ENCODE results near the gene ENDOD1.
"Not testable (repeated sequence)": the region's sequence is repeated elsewhere in the genome, so short reads cannot be mapped to it uniquely, and the experiment has no call there.

ENDOD1 gene

DNA sequence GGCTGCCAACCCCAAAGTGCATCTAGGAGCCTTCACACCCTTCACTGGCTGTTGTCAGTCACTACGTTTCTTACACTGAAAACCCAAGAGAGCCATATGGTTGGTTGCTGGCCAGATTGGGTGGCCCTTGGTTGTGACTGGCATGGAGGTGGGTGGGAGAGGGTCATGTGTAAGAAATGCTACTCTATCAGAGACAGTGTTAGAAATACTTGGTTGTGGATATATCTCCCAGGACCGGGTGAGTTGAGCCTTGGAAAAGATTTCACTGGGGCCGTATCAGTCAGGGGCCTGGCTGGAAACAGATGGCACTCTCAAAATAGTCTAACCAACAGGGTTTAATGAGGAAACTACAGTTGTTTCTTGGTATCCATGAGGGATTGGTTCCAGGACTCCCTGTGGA is 15.2 kb downstream of the ENDOD1 start:
- DNase-seq: no peak

DNA sequence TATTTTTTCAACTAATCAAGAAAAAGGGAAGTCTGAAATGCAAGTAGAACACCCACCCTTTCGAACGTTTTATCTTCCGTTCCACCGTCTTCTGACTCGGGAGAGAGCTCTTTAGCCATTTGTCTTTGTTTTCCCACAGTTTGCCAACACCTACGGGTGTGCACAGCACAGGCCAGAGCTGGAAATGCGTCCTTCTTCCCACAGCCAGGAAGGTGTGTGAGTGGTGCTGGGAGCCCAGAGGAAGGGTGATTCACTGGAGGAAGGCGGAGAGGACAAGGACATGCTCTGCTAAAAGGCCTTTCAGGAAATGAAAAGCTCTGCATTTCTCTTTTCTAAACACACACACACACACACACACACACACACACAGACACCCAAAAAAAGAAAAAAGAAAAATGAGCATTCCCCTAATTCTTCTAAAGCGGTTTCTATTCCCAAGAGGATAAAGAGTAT is 18.5 kb downstream of the ENDOD1 start:
- DNase-seq: peak; percentile 10

DNA sequence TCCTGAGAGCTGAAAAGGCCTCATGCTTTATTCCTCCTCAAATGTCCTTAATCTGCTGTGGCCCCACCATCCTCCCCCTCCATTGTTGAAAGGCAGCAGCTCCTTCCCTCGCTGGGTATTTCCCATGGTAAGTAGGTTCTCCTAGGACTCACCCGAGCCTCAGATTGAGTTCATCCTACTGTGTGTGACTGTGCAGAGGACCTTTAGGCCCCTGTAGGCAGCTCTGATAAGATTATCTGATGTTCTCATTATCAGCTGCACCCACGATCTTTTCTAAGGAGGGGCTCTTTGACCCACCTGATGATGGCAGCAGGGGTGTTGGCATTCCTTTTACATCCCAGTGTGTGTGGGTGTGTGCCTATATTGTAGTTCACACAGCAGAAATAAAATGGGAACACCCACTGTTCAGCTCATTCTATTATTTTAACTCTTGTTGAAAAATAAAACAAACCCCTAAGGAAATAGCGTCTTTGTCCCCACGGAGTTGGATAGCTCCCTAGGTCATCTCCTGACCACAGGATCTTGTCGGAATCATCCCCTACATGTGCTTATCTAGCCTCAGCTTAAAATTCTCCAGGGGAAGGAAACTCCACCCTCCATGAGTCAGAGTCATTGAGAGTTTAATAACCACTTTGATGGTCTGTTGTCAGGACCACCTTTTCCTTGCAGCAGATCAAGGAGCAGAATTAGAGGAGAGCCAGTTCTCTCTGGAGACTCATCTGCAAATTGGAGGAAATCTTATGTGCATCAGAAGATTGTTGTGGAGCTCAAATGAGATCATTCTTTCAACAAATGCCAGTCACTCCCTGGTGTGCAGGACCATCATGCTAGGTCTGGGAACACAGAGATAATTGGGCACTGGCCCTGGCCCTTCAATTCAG is 19.3 kb downstream of the ENDOD1 start:
- no peak for DNase-seq

DNA sequence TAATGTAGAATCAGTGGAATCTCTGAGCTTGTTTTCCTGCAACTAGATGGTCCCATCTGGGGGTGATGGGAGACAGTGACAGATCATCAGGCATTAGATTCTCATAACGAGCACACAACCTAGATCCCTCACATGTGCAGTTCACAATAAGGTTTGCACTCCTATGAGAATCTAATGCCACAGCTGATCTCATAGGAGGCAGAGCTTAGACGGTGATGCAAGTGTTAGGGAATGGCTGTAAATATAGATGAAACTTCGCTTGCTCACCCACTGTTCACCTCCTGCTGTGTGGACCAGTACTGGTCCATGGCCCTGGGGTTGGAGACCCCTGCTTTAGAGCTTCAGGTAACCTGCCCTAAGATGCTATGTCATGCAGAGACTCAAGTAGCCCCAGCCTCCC is 21.8 kb downstream of the ENDOD1 start:
- not testable (repeated sequence) for DNase-seq

DNA sequence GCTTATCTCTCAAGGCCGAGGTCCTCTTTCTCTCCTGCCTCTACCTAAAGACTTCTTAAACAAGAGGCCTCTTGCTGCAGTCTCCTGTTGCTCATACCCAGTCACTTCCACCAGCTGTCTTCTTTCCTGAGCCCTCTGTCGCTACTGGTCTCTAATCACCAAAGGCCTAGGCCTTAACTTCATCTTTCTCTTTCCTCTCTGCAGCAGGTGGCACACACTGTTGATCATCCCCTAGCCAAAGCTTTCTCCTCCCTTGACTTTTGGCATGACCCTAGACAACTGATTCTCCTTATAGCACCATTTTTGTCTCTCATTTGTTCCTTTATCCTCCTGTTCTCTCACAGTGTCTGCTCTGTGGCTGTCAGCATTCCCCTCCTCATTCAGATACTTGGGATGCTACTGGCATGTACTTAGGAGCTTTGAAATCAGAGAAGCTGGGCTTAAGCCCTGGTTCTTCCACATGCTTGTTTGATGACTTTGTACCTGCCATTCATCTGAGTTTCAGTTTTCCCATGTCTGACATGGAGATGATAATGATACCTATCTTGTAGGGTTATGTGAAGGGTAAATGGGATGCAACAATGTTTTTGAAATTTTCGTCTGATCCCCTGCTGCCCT is 22.4 kb downstream of the ENDOD1 start:
- no peak for DNase-seq

DNA sequence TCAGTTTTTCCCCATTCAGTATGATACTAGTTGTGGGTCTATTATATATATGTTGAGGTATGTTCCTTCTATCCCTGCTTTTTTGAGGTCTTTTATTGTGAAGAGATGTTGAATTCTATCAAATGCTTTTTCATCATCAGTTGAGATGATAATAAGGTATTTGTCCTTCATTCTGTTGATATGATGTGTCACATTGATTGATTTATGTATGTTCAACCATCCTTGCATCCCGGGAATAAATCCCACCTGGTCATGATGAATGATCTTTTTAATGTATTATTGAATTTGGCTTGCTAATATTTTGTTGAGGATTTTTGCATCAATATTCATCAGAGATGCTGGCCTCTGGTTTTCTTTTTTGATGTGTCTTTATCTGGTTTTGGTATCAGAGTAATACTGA is 26.0 kb downstream of the ENDOD1 start:
- no peak for DNase-seq

DNA sequence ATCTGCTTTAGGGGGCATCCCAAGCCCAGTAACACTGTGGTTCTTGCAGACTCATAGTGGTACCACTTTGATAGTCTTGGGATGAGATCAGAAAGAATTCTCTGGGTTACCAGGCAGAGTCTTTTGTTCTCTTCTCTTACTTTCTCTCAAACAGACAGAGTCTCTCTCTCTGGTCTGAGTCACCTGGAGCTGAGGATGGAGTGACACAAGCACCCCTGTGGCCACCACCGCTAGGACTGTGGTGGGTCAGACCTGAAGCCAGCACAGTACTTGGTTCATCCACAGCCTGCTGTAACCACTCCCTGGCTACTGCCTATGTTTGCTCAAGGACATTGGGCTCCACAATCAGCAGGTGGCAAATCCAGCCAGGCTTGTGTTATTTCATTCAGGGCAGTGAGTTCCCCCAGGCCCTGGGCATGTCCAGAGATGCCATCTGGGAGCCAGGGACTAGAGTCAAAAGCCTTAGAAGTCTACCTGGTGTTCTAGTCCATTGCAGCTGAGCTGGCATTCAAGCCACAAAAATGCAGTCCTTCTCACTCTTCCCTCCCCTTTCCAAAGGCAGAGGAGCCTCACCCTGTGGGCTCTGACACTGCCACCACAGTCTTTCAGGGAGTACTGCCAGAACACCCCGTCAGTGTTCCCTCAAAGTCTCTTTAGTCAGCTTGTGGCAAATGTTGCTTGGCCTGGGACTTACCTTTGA is 29.9 kb downstream of the ENDOD1 start:
- DNase-seq: no peak

DNA sequence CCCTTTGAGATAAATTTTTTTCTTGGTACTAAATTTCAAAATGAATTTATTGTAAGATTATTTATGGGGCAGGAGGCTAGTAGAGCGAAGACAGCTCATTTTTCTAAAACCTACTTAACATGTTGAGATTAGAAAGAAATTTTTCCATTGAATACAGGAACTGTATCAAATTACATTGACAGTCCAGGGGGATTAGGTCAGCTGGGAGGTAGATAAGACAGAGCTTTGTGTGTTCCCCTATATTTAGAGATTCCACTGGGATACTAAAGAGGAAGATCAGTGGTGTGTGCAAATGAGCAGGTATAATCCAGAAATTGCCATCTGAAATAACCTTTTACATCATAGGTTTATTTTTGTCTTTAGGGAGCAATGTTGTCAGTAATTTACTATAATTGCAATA is 32.1 kb downstream of the ENDOD1 start:
- DNase-seq: no peak

DNA sequence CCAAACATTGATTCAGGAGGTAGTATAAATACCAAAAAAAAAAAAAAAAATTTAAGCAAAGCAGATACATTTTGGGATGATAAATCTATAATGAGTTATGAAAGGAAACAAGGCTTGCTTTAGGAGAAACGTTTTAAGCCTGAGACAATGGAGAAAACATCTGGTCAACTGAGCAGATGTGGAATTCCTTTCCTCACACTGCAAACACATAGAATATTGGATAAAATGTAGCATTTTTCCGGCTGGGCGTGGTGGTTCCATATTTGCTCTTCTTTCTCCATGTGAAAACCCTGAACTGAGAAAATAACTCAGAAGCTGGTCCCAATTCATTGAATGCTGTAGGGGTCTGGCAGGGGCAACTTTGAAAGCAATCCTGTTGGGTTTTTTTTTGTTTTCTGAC is 33.9 kb downstream of the ENDOD1 start:
- no peak for DNase-seq

DNA sequence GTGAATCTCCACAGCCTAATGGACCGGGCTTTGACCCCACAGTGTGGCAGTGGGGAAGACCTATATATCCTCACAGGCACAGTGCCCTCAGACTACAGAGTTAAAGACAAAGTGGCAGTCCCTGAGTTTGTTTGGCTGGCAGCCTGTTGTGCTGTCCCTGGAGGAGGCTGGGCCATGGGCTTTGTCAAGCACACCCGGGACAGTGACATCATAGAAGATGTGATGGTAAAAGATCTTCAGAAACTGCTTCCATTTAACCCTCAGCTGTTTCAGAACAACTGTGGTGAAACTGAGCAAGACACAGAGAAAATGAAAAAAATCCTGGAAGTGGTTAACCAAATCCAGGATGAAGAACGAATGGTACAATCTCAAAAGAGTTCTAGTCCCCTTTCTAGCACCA is 39.0 kb downstream of the ENDOD1 start:
- no peak for DNase-seq

DNA sequence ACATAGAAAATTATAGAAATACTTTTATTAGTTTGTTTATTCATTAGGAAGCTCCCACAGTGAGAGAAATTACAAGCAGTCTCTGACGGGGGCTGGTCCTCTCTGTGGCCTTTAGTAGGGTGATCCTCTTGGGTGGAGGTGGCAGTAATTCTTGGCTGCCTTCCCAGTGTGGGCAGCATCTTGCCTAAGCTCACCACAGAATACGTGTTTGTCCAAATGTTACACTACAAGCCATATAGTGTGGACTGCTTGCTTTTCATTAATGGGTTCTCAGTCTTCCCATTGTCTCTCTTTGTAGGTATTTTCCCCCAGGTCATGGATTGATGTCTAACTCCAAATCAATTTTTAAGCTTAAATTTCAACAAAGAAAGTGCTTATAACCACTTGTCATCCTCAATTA is 43.3 kb downstream of the ENDOD1 start:
- no peak for DNase-seq

DNA sequence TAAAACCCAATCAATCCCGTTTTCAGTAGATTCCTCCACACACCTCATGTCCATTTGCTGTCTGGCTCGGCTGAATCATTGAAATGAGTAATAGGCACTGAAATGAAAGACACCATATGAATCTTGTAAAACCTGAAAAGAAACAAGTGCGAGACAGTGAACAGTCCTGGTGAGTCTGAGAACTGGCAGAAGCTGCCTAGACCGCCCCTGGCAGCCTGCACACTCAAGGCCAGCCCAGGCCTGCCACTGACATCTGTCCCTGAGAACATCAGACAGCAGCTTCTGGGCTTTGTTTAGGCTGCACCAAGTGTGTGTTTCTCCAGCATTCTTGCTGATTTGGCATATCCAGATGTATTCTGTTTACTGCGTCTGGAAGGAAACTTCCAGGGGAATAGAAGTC is 44.8 kb downstream of the ENDOD1 start:
- peak; percentile 35 for DNase-seq

DNA sequence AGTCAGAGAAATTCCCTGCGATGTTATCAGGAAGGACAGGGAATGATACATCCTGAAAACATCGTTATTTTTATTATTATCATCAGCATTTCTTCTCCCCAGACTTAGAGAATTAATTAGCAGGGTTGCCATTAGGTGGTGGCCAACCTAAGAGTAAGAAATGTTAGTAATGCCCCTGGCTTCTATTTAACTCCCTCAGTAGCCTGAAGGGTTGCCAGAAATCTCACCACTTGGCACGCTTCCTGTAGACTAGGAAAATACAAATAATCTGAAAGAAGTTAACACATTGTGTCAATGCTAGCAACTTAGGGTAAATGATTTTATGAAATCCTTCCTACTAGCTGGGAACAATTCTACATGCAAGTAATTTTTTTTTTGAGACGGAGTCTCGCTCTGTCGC is 45.5 kb downstream of the ENDOD1 start:
- no peak for DNase-seq

DNA sequence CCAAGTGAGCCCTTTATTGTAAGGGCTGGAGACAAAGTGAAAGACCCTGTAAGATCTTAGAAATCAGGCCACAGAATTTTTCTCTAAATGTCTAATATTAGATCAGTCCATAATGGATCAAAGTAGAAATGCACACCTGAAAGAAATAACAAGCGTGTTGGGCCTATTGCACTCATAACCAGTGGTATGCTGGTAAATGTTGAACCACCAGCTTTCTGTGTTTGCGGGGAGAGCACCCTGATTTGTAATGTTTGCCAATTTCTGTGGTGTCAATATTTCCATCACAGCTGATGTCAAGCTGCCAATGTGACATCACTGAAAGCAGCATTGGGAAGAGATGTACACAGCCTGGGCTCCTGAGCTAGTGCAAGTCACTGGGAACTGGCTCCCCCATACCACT is 46.2 kb downstream of the ENDOD1 start:
- no peak for DNase-seq

DNA sequence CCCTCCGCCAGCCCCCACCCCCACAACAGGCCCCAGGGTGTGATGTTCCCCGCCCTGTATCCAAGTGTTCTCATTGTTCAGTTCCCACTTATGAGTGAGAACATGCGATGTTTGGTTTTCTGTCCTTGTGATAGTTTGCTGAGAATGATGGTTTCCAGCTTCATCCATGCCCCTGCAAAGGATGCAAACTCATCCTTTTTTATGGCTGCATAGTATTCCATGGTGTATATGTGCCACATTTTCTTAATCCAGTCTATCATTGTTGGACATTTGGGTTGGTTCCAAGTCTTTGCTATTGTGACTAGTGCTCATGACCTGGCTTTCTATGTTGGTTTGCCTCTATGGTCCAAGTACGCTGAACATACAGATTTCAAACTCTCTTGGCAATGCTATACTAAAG is 47.1 kb downstream of the ENDOD1 start:
- DNase-seq: not testable (repeated sequence)

DNA sequence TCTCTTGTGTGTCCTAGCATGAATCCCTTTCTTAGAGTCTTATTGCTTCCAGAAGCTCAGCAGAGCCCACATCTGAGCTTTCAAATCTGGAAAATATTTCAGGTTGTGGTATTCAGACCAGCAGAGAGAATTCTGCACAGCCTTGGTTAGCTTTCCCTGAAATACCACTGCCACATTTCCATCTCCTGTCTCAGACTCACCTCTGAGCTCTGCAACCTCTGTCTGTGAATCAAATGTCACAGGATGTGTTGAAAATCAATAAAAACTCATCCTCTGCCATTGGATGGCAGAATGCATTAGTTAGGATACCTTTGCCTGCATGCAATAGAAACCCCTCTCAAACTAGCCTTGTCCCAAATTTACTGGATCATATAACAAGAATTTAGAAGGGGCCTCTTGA is 47.7 kb downstream of the ENDOD1 start:
- DNase-seq: no peak

DNA sequence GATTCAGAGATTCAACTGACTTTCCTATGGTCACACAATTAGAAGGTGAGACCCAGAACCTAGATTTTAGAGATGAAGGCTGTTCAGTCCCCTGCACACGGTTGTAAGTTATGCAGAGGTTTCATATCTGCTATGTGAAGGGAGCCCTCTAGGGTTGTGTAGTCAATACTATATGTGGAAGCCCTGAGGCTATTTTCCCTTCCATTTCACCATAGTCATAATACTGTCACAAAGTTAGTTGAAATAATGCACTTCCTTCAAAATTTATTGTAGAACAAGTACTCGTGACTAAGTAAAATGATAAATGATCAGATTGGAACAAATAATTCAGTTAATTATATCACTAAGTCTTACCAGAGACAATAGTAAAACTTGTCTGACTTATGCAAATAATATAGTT is 48.8 kb downstream of the ENDOD1 start:
- peak; percentile 4 for DNase-seq

DNA sequence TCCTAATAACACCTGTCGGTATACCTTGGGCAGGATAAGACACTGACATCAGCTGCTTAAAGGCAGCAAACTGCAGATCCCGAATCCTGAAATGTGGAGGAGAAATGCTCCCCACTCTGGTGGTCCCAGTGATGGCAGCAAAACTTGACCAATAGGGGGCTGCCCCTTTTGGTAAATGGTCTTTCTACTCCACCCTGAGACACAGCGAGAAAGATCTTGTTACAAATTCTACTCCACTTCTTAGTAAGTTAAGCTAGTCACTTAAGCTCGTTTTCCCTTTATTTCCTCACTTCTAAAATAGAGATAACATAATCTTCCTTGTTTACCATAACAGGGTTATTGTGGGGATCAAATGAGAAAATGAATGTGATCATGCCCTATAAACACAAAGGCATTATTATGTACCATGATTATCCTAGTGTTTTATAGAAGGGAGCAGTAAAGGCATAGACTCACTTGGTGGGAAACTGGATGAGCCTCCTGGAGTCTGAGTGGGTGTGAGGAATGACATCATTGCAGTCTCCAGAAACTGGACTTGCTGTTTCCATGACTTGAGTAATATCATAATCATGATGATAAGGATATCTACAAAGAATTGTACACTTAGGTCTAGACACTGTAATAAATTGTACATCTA is 50.9 kb downstream of the ENDOD1 start:
- no peak for DNase-seq

DNA sequence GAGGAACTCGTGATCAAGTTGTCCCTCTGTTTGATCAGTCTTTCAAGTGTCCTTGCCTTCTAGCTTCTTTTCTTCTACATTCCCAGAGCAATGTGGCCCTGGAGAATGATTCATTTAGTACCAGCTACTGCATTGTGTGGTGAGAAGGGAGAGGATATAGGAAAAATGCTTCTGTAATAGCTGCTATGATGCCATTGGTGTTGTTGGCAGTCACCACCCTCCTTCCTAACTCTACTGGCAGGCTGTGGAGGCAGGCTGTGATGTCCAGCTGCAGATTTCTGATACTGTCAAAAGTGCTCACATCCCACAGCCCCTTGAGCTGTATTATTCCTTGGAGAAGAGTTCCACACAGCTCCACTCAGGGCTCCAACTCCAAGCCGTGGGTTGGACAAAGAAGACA is 52.8 kb downstream of the ENDOD1 start:
- DNase-seq: no peak

DNA sequence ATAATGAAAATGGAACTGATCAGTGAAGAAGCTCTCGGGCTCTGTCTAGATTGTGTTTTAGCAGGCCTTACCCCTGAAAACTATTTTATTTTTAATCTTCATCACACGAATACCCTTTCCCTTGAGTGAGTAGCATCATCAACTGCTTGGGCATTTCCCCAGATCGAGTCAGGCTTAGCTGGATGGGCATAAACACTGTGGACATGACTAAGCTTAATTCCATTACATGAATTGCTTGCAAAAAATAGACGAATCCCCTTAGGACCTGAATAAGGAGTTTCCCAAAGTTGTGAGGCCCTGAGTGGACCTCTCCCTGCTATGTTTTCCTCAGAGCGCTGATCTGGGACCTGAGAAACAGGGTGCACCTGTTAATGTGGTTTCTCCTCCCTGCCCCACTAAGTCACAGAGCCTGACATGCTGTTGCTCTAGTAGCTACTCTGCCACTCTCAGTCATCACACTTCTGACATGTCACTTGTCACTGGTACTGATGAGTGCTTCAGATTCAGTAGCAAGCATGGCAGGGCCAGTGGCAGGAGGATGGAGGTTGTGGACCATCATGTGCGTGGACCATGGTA is 53.5 kb downstream of the ENDOD1 start:
- no peak for DNase-seq

DNA sequence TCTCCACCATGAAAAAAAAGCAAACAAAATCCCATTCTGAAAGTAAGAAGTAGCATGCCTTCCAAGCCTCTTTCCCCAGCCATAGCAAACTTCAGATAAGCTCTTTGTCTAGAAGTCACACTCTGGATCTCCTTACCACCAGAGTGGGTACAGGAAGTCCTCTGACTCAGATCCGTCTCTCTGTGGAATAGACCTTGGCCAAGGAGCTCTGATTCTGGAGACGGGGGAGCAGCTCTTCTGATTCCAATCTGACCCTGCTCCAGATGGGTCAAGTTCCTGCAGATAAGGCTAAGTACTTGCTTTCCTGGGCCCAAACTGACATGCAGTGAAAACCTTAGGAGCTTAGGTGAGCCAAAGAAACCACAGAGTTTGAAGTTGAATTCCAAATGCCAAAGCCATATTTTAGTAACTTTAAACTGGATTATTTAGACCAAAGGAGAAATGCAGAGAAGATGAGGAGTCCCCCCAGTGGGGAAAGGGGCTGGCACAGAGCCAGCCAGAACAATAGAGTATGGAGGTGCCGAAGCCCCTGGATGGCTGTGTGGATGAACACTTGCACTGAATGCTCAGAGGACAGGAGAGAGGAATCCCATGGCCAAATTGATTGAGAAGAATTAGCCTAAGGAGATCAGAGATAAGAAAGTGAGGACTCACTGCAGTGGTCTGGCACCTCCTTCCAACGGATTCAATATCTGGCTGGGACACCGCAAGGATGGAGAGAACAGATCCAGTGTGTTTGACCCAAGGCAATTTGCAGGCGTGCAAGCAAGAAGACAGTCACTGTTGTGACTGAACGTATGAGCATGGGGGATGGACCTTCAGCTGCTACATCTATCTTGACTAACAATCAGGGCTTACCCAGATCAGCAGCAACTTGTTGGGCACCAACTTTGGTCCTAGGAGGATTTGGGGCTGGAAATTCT is 54.9 kb downstream of the ENDOD1 start:
- DNase-seq: no peak

All from kidney glomerular epithelial cell (primary cell).